PC-3 (cell line): ENCODE data around the gene PITX1.

Experiments
- CTCF ChIP-seq: fragments of 300-600 bp; sonication (generic); conservative IDR thresholded peaks from 2 replicates; pipeline ENCODE4 v1.5.1; 2017; ENCODE audit warnings: antibody characterized with exemption, low read depth, mild to moderate bottlenecking, low read length
- EZH2 ChIP-seq: fragments of 300-600 bp; sonication (generic); IDR thresholded peaks from one replicate; pipeline ENCODE4 v1.6.1; 2017; ENCODE audit warnings: antibody characterized with exemption, mild to moderate bottlenecking, low read length; ENCODE audit not compliant: unreplicated experiment

DNA sequence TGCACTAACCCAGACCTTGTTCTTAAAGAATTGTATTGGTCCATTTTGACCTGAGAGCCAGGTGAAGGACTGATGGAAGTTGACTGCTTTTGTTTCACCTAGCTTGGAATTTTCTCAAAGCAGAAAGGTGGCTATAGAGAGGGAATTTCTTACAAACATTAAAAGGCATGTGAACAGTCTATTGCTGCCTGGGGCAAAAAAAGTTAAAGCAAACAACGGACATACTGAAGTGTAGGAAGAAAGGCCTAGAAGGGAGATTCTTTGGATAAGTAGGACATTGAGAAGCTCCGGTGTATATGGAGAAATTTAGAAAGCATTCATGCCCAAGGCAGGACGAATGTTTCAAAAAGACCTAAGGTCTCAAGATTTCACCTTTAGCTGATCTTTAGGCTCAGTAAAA, 54.6 kb downstream of the PITX1 start:
- no peak for TF ChIP-seq CTCF
- no peak for TF ChIP-seq EZH2
